Measurements from ENCODE around the gene MTHFD1L.

DNA sequence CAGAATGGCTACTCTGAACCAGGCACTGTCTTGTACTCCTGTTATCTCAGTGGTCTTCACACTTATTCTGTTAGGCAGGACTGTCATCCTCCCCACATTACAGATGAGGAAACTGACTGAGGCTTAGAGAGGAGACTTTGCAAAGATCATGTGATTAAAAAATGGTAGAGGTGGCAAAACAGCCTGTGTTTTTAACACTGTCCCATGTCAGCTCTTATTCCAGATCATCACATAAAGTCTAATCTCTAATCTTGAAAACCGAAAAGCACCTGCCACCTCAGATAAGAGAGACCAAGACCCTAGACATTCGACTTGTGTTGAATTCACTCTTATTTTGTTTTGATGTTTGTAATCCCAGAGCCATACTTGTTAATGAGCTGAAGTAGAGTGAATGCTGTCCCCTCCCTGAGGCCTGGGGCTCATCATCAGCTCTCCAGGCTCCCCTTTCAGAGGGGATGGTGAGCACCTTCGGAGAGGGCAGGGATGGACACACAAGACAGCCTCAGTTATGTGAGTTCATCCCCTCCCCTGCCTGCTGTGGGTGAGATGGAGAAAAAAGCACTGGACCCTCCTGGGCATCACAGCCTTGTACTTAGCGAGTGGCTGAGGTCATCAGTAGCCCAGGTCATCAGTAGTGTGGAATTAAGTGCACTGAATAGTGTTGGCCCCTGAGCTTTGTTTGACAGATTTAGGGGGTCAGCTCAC is 30.6 kb downstream of the MTHFD1L start:
- TF ChIP-seq CTCF (conservative IDR thresholded peaks at IDR 0.05), result no peak
- TF ChIP-seq ZFX (IDR thresholded peaks at IDR 0.05), result no peak

Measured in C4-2B (cell line).